ENCODE results near the gene BUB1B.

The BUB1B gene

DNA sequence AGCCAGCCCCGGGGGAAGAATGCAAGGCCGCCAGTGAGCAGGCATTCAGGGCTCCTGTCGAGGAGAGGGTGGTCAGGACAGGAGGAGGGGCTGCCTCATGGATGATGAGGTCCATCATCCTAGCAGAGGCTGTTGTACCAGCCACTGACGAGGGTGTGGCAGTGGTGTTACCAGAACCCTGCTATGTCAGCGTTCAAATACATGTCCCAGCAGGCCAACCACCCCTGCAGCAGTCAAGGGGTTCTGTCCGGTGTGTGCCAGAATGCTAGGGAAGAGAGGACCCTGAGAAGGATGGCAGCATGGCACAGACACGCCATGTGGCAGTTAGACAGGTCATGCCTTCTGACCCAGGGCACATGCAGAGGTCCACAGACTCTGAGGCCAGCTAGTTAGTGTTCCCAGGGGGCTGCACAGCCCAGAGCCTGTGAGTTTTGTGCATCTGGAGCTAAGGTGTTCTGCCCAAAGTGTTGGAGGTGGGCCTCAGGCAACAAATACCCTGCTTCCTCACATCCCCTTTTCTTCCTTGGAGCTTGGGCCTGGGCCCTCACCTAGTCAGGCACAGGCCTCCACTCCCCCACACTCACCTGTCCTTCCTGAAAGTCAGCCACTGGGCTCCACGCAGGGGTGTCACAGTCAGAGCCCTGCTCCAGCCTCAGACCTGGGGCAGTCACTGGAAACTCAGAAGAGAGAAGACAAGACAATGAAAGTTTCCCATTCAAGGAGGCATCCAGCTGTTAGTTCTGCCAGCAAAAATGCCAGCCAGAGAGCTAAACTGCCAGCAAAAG, 85.8 kb downstream of the BUB1B start:
- H3K4me3 ChIP-seq (ENCODE audit: control insufficient read depth, low read depth, low read length), result no peak overlapping the region
- DNase-seq (ENCODE audit: low read depth), result no peak
- no peak for TF ChIP-seq CTCF (conservative IDR thresholded peaks at IDR 0.05; ENCODE audit: control insufficient read depth, insufficient read depth, low read depth, low read length)

GRCh38 chr15:40247406-40247971, 86.6 kb downstream of the BUB1B start:
- no peak overlapping the region for H3K4me3 ChIP-seq (ENCODE audit: control insufficient read depth, low read depth, low read length)
- DNase-seq (ENCODE audit: low read depth), result no peak
- no peak for TF ChIP-seq CTCF (conservative IDR thresholded peaks at IDR 0.05; ENCODE audit: control insufficient read depth, insufficient read depth, low read depth, low read length)

DNA sequence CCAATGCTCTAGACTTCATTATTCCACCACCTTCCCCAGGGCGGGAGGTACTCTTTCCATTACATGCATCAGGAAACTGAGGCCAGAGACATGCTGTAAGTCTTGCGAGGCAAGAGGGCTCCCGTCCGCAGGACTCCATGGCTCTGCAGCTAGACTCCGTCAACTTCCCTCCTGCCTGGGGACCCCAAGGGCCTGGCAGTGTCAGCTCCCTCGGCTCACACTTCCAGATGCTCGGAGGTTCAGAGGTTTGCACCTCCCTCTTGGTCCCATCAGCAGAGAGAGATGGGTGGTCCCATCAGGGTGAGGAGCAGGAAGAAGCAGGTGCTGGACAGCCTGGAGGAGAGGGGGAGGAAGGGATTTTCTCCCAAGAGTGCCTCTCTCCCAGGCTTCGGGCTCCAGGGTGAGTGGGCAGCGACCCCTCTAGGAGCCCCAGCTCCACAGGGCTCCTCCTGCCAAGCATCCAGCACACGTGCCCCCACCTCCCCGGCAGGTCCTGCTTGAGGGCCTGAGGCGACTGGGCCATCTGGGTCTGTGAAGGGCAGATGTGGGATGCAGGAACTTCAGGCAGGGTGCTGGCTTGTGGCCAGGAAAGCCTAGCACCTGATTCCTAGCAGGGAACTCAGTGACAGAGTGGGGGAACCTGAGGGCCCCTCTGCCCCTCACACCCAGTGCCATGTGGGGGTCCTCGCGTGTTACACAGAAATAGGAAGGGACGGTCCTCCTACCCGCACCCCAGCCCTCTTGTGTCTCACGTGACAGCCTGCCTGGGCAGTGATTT, 87.3 kb downstream of the BUB1B start:
- no peak for DNase-seq (ENCODE audit: low read depth)
- no peak for TF ChIP-seq CTCF (conservative IDR thresholded peaks at IDR 0.05; ENCODE audit: control insufficient read depth, insufficient read depth, low read depth, low read length)
- no peak overlapping the region for H3K4me3 ChIP-seq (ENCODE audit: control insufficient read depth, low read depth, low read length)

GRCh38 chr15:40249477-40250303, 88.8 kb downstream of the BUB1B start:
- H3K4me3 ChIP-seq (ENCODE audit: control insufficient read depth, low read depth, low read length), result no peak overlapping the region
- no peak for DNase-seq (ENCODE audit: low read depth)
- TF ChIP-seq CTCF (conservative IDR thresholded peaks at IDR 0.05; ENCODE audit: control insufficient read depth, insufficient read depth, low read depth, low read length), result no peak

DNA sequence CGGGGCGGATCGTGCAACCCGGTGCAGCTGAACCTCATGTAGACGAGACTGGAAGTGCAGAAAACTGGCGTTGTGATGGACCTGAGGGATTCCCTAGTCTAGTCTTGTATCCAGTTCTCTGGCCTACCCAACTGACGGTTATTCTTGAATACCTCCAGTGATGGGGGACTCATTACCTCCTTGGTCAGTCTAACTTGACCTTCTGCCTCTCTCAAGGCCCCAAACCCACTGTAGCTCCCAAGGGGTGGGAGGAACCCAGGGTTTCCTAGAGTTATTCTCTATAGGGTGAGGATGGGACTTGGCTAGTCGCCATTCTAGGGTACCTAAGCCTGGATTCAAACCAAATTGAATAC, 89.4 kb downstream of the BUB1B start:
- H3K4me3 ChIP-seq (ENCODE audit: control insufficient read depth, low read depth, low read length), result no peak overlapping the region
- no peak for DNase-seq (ENCODE audit: low read depth)
- TF ChIP-seq CTCF (conservative IDR thresholded peaks at IDR 0.05; ENCODE audit: control insufficient read depth, insufficient read depth, low read depth, low read length), result no peak

DNA sequence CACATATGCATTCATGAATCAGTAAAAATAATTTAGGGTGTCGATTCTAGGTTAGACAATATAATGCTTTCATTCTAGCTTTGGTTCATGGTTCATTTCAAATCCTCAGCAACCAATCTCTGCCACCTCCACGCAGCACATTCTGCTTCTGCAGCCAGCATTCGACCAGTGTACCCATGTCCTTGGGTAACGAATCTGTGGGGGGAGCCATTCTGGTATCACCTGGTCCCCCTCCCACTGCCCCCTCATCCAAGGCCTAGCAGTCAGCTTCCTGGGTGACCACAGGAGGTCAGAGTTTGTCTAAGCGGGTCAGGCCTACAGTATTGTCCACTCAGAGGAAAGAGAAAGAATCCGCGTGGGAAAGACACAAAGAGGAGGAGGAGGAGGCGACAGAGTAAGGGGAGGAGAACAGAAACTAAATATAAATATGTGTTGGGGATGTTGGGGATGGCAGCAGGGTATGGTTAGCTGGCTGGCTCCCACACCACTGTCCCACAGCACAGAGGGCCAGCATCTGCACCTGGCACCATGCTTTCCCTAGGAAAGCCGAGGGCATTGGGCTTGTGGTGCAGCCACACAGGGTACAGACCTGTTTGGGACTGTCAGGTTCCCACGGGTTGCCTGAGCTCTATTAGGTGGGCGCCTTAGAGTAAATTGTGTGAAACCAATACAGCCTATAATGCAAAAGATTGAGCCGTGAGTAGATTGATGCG, 90.1 kb downstream of the BUB1B start:
- H3K4me3 ChIP-seq (ENCODE audit: control insufficient read depth, low read depth, low read length), result no peak overlapping the region
- TF ChIP-seq CTCF (conservative IDR thresholded peaks at IDR 0.05; ENCODE audit: control insufficient read depth, insufficient read depth, low read depth, low read length), result no peak
- no peak for DNase-seq (ENCODE audit: low read depth)
